ENCODE measurements around the gene HOXC5.

HOXC5 gene

GRCh38 chr12:54004841-54005530 lies 27.9 kb upstream of the HOXC5 start:
- no peak; the same call in 1 of the 2 replicates for TF ChIP-seq CTCF (conservative IDR thresholded peaks at IDR 0.05; ENCODE audit: low read length)
- peak overlapping the region; percentile 98 for H3K4me3 ChIP-seq (ENCODE audit: low read length)
- DNase-seq (ENCODE audit: low read depth), result peak; percentile 74

- no peak for DNase-seq (ENCODE audit: low read depth)
- no peak for TF ChIP-seq CTCF (conservative IDR thresholded peaks at IDR 0.05; ENCODE audit: low read length)
- peak overlapping the region; percentile 98 for H3K4me3 ChIP-seq (ENCODE audit: low read length)
These were observed 27.4 kb upstream of the HOXC5 start for GRCh38 chr12:54005531-54005852.

- TF ChIP-seq CTCF (conservative IDR thresholded peaks at IDR 0.05; ENCODE audit: low read length), result peak; percentile 77
- H3K4me3 ChIP-seq (ENCODE audit: low read length), result peak overlapping the region; percentile 98
- peak; percentile 87 for DNase-seq (ENCODE audit: low read depth)
These were observed 26.8 kb upstream of the HOXC5 start for GRCh38 chr12:54005853-54006558.

GRCh38 chr12:54006559-54007220 lies 26.2 kb upstream of the HOXC5 start:
- DNase-seq (ENCODE audit: low read depth), result peak; percentile 57
- peak overlapping the region; percentile 98 for H3K4me3 ChIP-seq (ENCODE audit: low read length)
- no peak for TF ChIP-seq CTCF (conservative IDR thresholded peaks at IDR 0.05; ENCODE audit: low read length)

GRCh38 chr12:54007538-54008259 lies 25.2 kb upstream of the HOXC5 start:
- H3K4me3 ChIP-seq (ENCODE audit: low read length), result peak overlapping the region; percentile 98
- no peak for TF ChIP-seq CTCF (conservative IDR thresholded peaks at IDR 0.05; ENCODE audit: low read length)
- DNase-seq (ENCODE audit: low read depth), result no peak

- TF ChIP-seq CTCF (conservative IDR thresholded peaks at IDR 0.05; ENCODE audit: low read length), result no peak
- peak overlapping the region; percentile 98 for H3K4me3 ChIP-seq (ENCODE audit: low read length)
- no peak for DNase-seq (ENCODE audit: low read depth)
These were observed 24.6 kb upstream of the HOXC5 start for GRCh38 chr12:54008260-54008552.

Data from AG10803 (cell line).